G401.6 (cell line): ENCODE measurements around the gene HOPX.
"Not testable (repeated sequence)": the region's sequence is repeated elsewhere in the genome, so short reads cannot be mapped to it uniquely, and the experiment has no call there.

Experiments used
- FAIRE-seq: peaks from 2 replicates; lab custom pipeline; 2012; peaks lifted over from hg19 to GRCh38; lab: Jason Lieb, UNC

The HOPX gene

DNA sequence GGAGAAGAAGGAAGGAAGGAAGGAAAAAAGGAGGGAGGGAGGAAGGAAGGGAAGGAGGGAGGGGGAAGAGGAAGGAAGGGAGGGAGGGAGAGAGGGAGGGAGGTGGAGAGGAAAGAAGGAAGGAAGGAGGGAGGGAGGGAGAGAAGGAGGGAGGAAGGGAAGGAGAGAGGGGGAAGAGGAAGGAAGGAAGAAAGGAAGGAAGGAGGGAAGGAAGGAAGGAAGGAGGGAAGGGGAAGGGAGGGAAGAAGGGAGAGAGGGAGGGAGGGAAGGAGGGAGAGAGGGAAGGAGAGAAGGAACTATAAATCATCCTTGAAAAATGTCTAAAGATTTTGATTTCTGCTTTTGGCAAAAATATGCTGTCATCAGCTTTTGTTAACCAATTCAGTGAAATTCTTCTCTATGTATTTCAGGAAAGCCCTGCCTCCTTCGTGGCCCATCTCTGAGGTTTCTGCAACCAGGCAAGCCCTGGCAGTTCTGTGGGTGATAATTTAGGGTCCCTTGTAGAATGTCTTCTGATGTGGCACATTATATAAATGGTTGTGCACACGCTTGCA lies 7.1 kb upstream of the HOPX start:
- no peak for FAIRE-seq

DNA sequence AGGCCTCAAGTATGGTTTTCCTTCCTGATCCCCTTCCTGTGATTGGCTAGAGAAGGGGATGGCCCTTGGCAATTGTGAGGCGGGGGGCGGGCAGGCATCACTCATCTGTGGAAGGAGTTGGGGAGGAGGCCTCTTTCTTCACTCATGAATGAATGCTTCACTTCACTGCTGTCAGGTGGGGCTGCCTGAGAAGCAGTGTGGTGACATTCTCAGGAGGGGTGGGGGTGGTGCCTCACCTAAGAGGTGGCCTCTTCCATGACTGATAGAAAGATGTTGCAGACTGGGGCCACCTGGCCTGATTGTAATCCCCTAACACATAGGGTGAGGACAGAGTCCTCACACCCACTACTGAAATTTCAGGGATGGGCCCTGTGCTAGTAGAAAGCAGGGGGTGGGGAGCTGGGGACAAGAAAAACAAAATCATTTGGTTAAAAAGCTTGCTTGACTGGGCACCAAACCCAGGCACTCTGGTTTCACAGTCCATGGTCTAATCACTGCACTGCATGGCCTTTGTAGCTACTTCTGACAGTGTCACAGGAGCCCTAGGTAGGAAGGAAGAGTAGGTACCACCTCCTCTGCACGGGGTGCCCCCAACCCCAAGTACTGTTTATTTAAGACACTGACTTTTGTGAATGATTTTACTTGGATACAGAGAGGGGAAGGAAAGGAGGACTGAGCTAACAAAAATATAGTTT lies 5.6 kb upstream of the HOPX start:
- no peak for FAIRE-seq

- FAIRE-seq: no peak
Measured at GRCh38 chr4:56684320-56685050, 3.4 kb upstream of the HOPX start.

DNA sequence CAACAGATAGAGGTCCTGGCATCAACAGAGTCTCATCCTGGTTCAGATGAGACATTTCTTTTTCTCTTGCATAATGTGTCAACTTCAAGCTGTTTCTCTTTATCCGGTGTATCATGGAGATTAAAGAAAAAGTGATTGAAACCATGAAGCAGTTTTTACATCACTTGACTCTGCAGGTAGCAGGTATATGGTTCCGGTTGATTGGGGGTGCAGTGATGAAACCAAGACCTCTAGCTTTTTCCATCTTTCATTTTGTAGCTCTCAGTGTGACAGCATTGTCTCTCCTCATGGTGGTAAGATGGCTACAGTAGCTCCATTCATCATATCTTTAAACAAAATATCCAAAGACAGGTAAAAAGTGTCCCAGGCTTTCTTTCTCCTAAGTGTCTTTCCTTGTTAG lies 2.4 kb upstream of the HOPX start:
- FAIRE-seq: no peak

- no peak for FAIRE-seq
Measured at GRCh38 chr4:56681853-56682525, 893 bp upstream of the HOPX start.

- FAIRE-seq: no peak
Measured at GRCh38 chr4:56680266-56680665, 830 bp downstream of the HOPX start.

DNA sequence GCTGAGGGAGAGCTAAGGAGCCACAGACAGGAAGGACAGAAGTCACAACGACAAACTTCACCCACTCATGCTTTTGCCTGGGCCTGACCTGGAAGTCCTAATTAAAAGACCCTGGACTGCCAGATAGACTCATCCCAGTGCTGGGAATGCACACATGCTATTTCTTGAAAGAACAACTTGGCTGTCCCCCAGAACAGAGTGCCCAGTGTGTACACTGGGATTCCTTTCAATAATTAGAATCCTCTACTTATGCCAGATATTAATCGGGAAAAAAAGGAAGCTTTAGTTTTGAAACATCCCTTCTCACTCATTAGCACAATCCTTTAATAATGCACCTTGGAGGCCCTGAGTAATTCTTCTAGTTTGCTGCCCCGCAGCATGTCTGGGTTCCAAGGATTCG lies 3.4 kb downstream of the HOPX start:
- FAIRE-seq: no peak

DNA sequence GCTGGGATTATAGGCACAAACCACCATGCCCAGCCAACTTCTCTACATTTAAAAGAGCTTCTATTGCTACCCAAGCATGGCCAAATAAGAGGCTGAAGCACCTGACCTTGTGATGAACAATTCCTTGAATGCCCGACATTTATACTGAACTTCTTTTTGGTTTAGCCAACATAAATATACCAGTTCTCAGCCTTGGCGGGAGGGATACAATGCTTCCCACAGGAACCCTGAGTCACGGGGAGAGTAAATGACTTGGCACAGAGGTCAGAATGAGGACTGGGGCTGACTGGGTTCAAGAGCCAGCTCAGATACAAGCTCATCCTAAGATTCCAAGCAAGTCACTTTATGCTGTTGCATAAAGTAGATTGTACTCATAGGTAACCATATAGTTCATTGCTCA lies 6.1 kb downstream of the HOPX start:
- no peak for FAIRE-seq

DNA sequence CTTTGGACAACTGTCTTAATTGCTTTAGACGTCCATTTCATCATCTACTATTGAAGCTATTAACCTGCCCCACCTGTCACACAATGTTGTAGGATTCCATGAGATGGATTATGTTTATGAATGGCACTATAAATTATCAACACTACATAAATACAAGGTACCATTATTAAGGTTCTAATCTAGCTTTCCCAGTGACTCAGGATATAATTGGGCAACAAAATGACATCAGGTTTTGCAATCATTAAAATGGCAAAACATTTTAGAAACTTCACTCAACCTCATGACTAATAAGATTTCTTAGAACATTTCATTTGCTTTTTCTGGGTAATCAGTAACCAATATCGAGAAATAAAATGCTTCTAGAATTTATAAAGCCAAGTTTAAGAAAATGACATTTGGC lies 9.2 kb downstream of the HOPX start:
- FAIRE-seq: no peak

DNA sequence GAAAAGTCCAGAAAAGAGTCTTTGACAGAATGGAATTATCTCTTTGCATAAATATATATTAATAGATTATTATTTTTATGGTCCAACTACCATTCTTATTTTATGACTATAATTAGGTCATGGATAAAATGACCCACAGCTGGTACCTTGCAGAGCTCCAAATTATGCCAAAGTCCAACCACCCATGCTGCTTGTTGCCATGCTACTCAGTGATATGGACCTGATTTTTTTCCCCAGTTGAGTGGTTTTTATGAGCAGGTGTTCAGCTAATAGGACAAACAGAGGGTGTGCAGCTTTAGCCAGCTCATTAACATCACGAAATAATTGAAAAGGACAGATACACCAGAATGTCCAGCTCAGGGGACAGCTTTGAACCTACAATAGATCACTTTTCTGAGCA lies 9.7 kb downstream of the HOPX start:
- no peak for FAIRE-seq

DNA sequence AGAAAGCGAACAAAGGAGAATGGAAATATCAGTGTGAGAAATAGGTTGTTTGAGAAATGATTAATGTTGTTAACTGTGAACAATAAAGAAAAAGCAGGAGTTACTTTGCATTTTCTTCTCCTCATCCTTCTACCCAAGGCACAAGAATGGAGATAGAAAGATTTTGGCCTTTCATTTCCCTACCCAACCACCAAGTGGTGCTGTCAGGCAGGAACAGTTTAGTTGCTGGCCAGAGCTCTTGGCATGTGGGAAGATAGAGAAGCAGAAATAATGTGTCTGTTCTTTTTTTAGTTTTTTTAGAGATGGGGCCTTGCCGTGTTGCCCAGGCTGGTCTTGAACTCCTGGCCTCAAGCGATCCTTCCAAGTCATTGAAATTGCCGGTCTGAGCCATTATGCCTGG lies 12.8 kb downstream of the HOPX start:
- no peak for FAIRE-seq

- not testable (repeated sequence) for FAIRE-seq
Measured at GRCh38 chr4:56667396-56667795, 13.7 kb downstream of the HOPX start.

DNA sequence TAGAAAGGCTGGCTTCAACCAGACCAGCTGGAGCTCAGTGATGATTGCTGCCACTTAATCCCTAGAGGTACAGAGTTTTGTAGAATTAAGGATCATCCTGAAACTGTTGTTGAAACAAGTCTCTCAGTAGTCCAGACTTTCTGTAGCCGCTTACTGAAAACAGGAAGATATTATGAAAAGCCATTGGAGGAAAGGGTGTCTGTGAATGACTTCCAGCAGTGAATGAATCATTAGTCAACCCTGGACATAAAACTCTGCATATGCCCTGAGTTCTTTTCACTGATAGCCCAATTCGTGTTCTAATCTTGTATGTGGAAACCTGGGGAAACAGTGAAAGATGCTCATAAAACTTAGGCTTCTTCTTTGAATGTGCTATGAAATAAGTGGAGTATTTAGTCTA lies 14.8 kb downstream of the HOPX start:
- FAIRE-seq: no peak

DNA sequence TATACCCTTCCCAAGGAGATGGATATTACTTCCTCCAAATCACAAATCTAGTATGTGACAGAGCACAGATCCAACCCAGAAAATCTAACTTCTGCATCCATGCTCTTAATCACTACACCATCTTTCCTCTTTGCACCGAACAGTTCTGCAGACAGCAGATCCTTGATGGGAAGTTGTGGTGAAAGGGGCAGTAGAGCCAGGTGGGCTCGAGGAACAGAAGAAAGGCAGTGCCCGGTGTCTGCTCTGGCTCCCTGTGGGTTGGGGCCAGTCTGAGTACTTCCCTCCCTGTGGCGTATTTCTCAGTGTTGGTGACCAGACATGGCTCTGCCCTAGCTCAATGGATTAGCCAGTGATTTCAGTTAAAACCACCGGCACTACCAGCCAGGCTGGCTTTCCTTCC lies 15.3 kb downstream of the HOPX start:
- no peak for FAIRE-seq

- no peak for FAIRE-seq
Measured at GRCh38 chr4:56662782-56663468, 18.2 kb downstream of the HOPX start.

DNA sequence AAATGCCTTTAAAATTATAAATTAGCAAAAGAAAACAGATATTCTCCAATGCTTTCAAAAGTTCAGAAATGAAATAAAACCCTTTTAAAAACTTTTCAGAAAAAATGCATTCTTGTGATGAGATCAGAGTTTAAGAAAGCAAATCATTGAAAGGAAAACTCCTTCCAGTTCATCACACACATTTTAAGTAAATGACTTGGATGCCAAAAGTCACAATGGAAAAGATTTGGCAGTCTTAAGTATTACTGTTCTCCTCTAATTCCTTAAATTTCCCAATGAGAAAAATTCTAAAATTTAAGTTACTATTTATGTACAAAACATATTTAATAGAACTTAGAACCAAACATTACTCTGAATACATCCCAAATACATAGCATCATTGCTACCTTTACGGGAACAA lies 21.1 kb downstream of the HOPX start:
- no peak for FAIRE-seq

DNA sequence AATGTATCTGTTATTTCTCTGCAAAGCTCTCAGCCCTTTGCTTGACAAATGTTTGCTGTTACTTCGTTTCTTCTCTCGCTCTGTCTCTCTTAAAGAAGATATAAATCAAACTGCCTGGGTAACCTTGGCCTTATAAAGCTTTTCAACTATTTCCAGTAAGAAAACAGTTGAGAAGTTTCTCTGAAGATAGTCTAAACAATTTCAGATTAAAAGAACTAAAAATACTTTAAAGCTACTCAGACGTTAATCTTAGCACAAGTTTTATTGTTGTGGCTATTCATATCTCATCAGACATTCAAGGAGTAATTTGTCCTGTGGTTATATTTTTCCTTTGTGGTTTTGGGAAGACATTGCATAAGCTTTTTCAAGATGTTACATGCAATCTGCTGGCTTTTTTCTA lies 22.6 kb downstream of the HOPX start:
- FAIRE-seq: no peak

DNA sequence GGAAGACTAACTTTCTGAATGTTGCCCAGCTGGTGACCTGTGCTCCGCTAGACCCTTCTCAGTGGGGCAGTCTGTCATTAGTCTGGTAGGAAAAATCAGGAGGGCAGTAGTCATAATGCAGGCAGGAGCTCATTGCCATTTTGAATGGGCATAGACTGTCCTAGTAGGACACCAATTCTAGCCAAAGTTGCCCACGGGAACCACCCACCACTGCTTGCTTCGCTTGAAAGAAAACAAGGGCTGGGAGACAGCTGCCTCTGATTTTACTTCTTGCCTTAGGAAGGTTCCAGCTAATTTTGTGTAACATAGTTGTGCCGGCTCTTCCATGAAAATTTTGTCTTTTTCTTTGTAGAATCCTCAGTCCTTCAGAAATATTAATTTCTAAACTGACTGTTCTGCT lies 23.3 kb downstream of the HOPX start:
- no peak for FAIRE-seq

DNA sequence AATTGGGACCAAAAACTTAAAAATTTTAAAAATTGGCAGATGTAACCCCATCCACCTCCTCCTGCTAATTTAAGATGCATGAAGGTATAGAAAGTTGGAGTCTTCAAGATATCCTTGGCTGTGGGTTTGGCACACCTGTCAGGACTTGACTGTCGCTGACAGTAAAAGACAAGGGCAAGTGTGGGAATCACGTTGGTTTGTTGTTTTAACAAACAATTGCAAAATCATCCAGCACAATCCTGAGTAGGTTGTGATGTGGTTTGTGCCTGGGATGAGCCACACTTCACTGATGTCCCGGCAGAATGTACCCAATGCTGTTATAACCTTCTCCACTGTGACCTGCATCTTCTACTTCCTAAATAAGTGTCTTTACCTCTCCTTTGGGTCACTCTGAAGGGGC lies 24.0 kb downstream of the HOPX start:
- FAIRE-seq: no peak

- FAIRE-seq: no peak
Measured at GRCh38 chr4:56656346-56656643, 24.8 kb downstream of the HOPX start.

DNA sequence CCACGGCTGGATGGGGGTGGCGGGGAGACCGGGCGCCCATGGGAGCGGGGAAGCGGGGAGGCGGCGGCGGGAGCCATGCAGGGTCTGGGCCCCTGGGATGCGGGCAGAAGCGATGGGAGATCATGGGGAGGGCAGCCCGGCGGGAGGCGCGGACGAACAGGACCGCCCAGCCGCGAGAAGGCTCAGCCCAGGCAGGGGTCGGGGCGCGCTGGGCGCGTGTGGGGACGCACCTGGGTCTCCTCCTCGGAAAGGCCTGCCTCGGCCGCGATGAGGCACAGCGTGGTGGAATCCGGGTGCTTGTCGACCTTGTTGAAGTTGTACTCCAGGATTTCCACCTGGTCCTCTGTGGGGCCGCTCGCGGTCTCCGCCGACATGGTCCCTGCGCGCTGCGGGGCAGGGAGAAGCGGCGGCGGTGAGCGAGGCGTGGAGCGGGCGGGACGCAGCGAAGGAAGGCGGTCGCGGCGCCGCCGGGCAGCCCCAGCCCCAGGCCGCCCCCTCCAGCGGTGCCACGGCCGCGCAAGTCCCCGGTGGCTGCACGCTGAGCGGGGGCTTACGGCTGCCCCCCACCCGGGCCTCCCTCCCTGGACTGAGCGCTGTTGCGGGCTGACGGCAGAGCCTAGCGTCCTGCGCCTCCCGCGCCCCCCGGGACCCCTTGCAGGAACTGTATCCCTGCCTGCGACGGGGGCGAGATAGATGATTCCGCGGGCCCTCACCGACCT lies 25.3 kb downstream of the HOPX start:
- FAIRE-seq: no peak

DNA sequence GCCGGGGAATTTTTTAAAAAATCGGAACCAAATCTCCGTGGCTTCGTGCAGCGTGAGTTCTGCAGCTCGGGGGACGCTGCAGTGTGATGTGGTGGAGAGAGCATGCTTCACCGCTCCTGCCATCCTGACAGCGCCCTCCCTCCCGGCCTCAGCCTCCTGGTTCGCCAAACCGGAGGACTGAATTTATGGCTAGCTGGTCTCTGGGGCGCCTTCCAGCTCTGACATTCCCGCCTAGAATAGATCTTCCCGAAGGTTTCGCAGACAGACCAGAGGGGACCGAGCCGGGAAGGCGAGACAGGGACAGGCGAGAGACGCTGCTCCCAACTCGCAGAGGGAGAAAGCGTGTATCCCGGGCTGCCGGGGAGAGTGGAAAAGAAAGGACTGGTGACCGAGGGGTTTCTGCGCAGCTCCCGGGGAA lies 25.9 kb downstream of the HOPX start:
- FAIRE-seq: no peak
